GM18505 (cell line): ENCODE results near the gene KLK13.

ENCODE experiments used
- ATAC-seq: cut with Tn5 transposase; IDR thresholded peaks from one replicate; pipeline ENCODE4 v1.9.1; 2021; ENCODE audit not compliant: unreplicated experiment
- POLR2A ChIP-seq: IDR thresholded peaks from 4 replicates; pipeline ENCODE4 v1.6.1; 2011; ENCODE audit warnings: borderline replicate concordance; ENCODE audit not compliant: insufficient read depth, insufficient read length; ENCODE audit errors: extremely low read depth

Gene KLK13

DNA sequence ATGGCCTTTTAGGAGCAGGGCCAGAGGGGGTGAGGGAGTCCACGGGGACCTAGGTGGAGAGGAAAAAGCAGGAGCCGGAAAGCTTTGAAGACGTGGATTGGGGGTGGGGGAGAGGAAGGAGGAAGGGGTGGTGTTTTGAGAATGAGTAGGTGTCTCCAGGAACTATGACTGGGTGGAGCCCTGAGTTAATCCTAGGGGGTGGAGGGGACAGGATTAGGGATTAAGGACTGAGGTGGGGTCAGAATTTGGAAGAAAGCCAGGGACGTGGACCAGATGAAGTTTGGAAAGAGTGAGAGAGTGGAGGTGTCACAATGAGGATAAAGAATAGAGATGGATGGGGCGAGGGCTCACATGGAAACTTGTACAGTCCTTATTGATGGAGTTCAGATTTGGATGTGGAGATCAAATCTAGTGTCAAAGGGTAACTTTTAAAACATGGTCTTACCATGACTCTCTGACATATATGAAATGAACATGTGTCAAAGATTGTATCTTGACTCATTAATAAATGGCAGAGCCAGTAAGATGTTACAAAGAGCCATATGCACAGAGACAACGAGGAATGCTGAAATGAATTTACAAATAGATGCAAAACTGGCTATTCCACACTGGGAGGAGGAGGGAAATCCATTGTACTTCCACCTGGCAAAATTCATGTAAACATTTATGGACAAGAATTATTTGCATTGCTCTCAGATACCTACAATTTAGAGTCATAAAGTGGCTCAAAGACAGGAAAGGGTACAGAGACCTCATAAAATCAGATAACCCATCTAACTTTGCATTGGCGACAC, 1.7 kb upstream of the KLK13 start:
- no peak for ATAC-seq
- no peak for TF ChIP-seq POLR2A

DNA sequence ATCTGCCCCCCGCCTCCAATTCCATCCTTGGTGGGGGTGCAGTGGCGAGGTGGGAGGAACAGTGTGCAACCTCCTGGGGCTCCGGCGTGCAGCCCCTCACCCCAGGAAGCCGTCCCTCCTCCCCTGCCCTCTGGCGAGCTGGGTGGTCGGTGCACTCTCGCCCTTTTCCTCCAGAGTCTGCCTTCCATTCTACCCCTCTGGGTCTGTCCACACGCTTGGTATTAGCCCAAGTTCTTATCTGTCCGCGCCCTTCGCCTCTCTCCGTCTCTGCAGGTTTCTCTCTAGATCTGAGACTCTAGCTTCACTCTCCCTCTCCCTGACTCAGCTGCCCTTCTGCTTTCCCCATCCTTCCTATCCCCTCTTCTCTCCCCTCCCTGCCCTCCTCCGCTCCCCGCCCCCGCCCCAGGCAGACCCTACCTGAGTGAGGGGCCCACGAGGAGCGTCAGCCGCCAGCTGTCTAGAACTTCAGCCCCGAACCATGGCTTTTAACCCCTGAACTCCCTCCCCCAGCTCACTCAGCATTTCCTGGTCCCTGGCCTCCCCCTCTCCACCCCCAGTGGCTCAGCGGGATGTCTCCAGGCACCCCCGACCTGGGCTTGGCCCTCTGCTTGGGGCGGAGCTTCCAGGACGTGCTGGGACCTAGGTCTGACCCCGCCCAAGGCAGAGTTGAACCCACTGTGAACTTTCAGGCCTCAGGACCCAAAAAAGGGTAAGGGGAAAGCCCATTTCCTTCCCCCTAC, 499 bp upstream of the KLK13 start:
- no peak for ATAC-seq
- no peak for TF ChIP-seq POLR2A

DNA sequence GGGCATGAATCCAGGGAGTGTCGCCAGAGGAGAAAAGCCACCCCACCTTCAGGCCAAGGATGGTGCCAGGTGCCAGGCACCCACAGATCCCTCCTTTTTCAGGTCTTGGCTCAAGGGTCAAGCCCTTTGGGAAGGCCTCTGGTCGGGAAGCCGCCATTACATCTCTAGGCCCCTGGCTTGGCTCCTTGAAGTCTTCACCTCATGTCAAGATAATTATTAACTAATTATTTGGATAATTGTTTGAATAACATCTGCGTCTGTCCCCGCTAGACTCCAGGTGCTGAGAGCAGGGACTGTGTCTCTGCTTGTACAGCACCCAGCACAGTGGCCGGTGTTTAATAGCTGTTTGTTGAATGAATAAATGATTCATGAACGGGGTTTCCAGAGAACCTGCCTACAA, 1.2 kb downstream of the KLK13 start:
- TF ChIP-seq POLR2A, result no peak
- no peak for ATAC-seq

DNA sequence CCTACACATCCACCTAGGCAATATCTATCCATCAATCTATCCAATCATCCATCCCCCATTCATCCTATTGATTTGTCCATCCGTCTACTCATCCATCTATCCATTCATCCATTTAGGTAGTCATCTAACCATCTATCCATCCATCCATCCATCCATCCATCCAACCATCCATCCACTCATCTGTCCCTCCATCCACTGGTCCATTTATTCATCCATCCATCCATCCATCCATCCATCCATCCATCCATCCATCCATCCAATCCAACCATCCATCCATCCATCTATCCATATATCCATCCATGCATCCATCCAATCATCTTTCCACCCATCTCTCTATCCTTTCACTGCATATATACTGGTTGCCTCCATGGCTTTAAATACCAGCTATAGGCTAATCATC, 3.9 kb downstream of the KLK13 start:
- no peak for ATAC-seq
- no peak for TF ChIP-seq POLR2A

DNA sequence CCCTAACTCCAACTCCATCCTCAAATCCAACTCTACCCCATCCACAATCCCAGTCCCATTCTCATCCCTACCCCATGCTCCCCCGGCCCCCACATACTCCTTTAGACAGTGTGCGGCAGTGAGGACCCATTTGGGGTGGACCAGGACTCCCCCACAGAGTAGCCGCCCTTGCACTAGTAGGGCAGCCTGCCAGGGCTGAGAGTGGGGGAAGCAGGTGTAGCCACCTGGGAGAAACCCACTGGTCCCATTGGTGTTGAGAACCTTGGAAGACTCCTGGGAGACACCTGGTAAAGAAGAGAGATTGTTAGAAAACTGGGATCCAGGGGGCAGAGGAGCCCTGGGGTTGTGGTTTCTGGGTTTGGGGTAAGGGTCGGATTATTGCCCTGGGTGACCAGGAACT, 4.6 kb downstream of the KLK13 start:
- no peak for TF ChIP-seq POLR2A
- no peak for ATAC-seq

DNA sequence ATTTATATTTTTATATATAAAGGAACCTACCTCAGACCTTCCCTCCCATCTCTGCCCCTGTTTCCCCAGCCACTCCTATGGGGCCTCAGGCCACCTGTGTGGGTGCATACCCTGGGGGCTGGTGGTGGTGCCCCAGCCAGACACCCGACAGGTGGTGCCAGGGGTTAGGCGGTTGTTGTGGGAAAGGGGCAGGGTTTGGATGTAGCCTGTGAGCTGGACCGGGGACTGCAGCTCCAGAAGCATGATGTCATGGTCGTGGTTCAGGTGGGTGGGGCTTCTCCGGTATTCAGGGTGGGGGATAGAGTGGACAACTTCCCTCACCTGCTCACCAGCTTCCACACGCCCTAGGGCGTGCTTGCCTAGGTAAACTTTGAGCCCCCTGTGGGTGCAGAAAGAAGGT, 5.2 kb downstream of the KLK13 start:
- TF ChIP-seq POLR2A, result no peak
- ATAC-seq, result no peak

DNA sequence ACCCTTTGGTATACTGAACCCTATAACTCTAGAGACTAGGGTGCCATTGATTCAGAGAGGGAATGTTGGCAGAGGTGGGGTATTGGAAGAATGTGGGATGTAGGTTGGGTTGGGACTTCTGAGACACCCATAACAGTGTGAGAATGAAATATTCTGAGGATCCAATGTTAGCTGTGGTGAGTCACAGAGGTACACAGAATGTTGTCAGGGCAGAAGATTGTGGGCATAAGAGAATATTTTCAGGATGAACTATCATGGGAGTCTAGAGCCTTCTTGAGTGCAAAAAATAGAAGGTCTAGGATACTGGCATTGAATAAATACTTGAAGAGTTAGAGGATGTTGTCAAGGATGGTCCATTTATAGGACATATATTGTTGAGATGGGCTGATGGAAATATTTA, 9.0 kb downstream of the KLK13 start:
- no peak for ATAC-seq
- no peak for TF ChIP-seq POLR2A

DNA sequence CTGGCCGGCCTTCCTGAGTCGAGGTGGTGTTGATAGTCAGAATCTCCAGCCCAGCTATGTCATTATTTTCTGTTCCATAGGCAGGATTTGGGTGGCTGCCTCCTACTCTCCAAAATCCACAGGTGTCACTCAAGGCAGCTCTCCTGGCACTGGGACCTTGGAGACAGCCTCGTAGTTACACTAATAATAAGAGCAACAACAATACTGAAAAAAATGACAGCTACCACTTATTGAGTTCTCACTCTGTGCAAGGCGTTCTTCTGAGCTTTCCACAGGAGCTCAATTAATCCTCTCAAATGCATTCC, 17.9 kb downstream of the KLK13 start:
- no peak for ATAC-seq
- TF ChIP-seq POLR2A, result no peak

DNA sequence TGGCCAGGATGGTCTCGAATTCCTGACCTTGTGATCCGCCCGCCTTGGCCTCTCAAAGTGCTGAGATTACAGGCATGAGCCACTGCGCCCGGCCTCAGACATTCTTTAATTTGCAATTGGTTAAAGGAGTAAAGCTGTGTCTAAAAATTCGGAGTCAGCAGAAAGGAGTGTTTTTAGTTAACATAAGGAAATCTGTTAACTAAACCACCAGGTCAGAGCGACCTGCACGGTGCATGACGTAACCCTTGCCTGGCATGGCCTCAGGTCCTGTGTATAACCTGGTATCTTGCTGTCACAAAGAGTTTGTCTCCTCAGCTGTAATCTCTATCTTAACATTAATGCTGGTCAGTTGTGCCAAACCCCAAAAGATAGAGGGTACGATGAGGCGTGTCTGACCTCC, 20.6 kb downstream of the KLK13 start:
- ATAC-seq, result no peak
- TF ChIP-seq POLR2A, result no peak

DNA sequence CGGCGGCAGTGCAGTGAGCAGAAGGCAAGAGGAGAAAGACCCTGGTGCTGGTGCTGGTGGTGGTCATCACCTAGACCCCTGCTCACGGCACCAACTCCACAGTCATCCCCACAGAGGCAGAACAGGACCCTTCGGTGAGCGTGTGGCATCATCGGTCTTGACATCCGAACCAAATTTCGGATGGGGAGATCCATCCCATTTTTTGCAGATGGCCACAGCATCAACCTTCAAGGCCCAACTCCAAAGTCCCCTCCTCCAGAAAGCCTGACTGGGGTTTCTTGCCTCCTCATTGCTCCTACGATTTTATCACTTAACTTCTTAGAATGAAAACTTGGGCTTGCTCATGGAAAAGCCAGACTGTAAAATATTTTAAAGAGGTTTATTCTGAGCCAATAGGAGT, 21.4 kb downstream of the KLK13 start:
- ATAC-seq, result no peak
- TF ChIP-seq POLR2A, result no peak

DNA sequence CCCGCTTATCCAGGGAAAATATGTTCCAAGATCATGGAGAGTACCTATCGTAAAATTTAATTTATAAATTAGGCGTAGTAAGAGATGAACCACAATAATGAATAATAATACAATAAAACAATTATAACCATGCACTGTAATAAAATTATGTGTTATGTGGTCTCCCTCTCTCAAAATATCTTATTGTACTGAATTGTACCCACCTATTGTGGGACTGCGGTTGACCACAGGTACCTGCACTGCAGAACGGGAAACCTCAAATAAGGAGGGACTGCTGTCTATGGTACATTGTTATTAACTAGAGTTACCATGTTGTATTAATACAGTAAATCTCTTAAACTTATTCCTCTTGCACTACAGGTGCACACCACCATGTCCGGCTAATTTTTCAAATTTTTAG, 24.7 kb downstream of the KLK13 start:
- no peak for TF ChIP-seq POLR2A
- no peak for ATAC-seq

DNA sequence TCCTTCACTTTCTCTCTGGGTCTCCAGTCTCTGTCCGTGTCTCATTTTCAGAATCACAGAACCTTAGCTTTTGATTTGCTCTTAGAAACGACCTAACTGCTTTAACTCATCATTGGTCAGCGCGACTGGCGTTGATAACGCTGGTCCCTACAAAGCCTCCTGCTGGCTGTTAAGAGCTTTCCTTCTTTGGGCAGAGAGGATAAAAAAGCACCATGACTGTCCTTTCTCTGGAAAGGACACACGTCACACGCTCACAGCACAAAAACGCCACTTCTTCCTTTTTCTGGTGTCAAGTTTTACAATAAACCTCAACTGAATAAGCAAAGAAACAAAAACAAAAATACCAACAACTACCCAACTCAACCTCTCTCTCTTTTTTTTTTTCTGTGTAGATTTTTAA, 28.4 kb downstream of the KLK13 start:
- no peak for TF ChIP-seq POLR2A
- no peak for ATAC-seq

DNA sequence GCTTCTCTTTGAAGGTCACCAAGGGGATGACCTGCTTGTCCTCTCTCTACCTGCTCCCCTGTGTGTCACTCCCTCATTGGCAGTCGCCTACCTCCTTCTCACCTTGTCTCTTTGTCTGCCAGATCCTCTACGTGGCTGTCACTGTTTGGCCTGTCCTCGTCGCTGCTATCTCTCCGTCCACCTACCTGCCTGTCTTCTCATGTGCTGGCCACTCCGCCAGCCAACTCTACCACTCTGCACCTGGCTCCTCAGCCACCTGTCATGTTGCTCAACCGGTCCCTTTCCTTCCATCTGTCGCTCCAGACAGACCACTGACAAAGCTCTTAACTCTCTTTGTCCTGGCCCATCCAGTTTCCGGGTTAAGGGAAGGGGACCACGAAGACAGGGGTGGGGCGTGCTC, 30.2 kb downstream of the KLK13 start, which contains the start of gene KLK12:
TSS of gene KLK12 (minus strand) at position 299 of the 400 bp plus-strand sequence. CDS start 381 bp downstream, outside the sequence.
- no peak for ATAC-seq
- TF ChIP-seq POLR2A, result no peak

DNA sequence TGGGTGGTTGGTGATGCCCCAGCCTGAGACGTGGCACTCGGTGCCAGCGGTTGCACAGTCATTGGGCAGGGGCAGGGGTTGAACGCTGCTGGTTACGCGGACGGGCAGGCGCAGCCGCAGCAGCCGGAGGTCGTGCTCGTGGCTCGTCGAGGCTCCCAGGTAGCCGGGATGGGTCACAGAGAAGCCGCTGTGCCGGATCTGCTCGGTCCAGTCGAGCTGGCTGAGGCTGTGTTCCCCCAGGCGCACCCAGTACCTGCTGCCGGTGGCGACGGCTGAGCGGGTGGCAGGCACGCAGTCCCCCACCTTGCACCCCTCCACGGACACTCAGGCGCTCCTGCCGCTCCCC, 33.0 kb downstream of the KLK13 start:
- no peak for ATAC-seq
- no peak for TF ChIP-seq POLR2A
